HepG2 (cell line): ENCODE data around the gene COPA.

Source experiments
- CREB1 ChIP-seq, 2 experiments: fragments of 450-650 bp in 1 of 2; IDR thresholded peaks; 2 replicates each; pipeline ENCODE4 v1.6.1; 2016 to 2017; ENCODE audit warnings: control low read depth in 1 of 2, mild to moderate bottlenecking in 1 of 2, missing compliant biosample characterization in 1 of 2, missing genetic modification characterization in 1 of 2
- CTCF ChIP-seq: sonication (generic); formaldehyde crosslinking; IDR thresholded peaks from 2 replicates; pipeline ENCODE4 v1.5.0; 2020; ENCODE audit warnings: mild to moderate bottlenecking, missing genetic modification reagents, moderate library complexity
- FOXA1 ChIP-seq, 2 experiments: fragments of 450-650 bp in 1 of 2; sonication (generic) in 1 of 2; formaldehyde crosslinking in 1 of 2; IDR thresholded peaks; 2 replicates each; pipeline versions ENCODE4 v1.4.0 to v1.6.1; 2016 to 2020; ENCODE audit warnings: missing genetic modification reagents in 1 of 2
- MEF2D ChIP-seq: sonication (generic); formaldehyde crosslinking; IDR thresholded peaks from 2 replicates; pipeline ENCODE4 v1.5.1; 2020; ENCODE audit warnings: mild to moderate bottlenecking, missing genetic modification reagents
- NFYB ChIP-seq: sonication (generic); formaldehyde crosslinking; IDR thresholded peaks from 2 replicates; pipeline ENCODE4 v1.4.0; 2020; ENCODE audit warnings: missing genetic modification reagents
- ZSCAN5A ChIP-seq: sonication (generic); formaldehyde crosslinking; IDR thresholded peaks from 2 replicates; pipeline ENCODE4 v1.8.0; 2022; ENCODE audit warnings: mild to moderate bottlenecking, missing genetic modification reagents, borderline replicate concordance

- TF ChIP-seq ZSCAN5A (CRISPR knock-in tag) (no peak), MEF2D (no peak), CTCF (CRISPR knock-in tag) (no peak), CREB1 (IDR thresholded peaks at IDR 0.05) (no peak), CREB1 (CRISPR knock-in tag; IDR thresholded peaks at IDR 0.05) (no peak), FOXA1 (IDR thresholded peaks at IDR 0.05) (no peak), FOXA1 (CRISPR knock-in tag; IDR thresholded peaks at IDR 0.05) (no peak), NFYB (no peak)
Measured at GRCh38 chr1:160361814-160362167, 18.7 kb upstream of the COPA start.
